B cell (primary cell): ENCODE results near the gene C1orf198.

Experiments used
- CTCF ChIP-seq: fragments of 200-600 bp; IDR thresholded peaks from one replicate; pipeline ENCODE4 v1.8.0; 2022; ENCODE audit warnings: antibody characterized with exemption, mild to moderate bottlenecking
- EZH2 ChIP-seq: IDR thresholded peaks from 2 replicates; pipeline ENCODE4 v1.6.1; 2012; ENCODE audit warnings: borderline replicate concordance, low read depth, mild to moderate bottlenecking, moderate library complexity, low read length; ENCODE audit not compliant: insufficient read depth, poor library complexity, severe bottlenecking

GRCh38 chr1:230894032-230894431, 25.7 kb upstream of the C1orf198 start:
- TF ChIP-seq EZH2 (no peak), CTCF (no peak)
